CD4-positive, alpha-beta T cell (primary cell): ENCODE data around the gene TPM3. TPM values are rescaled to one million over a fixed set of nuclear protein-coding genes. Genes with fewer than 3 reads are reported as not detected.

Experiments used
- ATAC-seq: fragments of 200-7000 bp; cut with Tn5 transposase; one replicate; pipeline ENCODE4 v1.10.0; 2022; ENCODE audit warnings: mild to moderate bottlenecking; ENCODE audit not compliant: poor library complexity
- CTCF ChIA-PET: fragments of 350-600 bp; sonication (Branson Sonifier 250); formaldehyde crosslinking; loops from one replicate; lab custom pipeline; 2021; ENCODE audit warnings: antibody characterized with exemption, inconsistent platforms; lab: Charles Lee
- POLR2A ChIA-PET: fragments of 350-600 bp; sonication (Branson Sonifier 250); formaldehyde crosslinking; loops from one replicate; lab custom pipeline; 2021; ENCODE audit warnings: antibody characterized with exemption, inconsistent platforms; lab: Charles Lee
- DNase-seq, 14 experiments: peaks; one replicate each; pipeline ENCODE4 v3.0.0-alpha.2; 2013 to 2020; ENCODE audit warnings: mixed read lengths in 2 of 14
- H3K27ac ChIP-seq, 2 donors: one replicate each; pipeline versions ENCODE4 v1.5.1 to v1.7.0; 2013; ENCODE audit warnings: low read length in 2 of 2, low read depth in 1 of 2, mild to moderate bottlenecking in 1 of 2
- H3K27me3 ChIP-seq, 2 experiments: 1 replicate in 1 of 2; 2 replicates in 1 of 2; pipeline versions ENCODE4 v1.6.1 to v1.7.0; 2013; ENCODE audit warnings: low read length in 2 of 2, control low read depth in 1 of 2, mild to moderate bottlenecking in 1 of 2, moderate library complexity in 1 of 2; ENCODE audit not compliant: insufficient read depth in 2 of 2, control insufficient read depth in 1 of 2
- H3K36me3 ChIP-seq: one replicate; pipeline ENCODE4 v1.6.1; 2013; ENCODE audit warnings: low read length, control low read depth; ENCODE audit not compliant: insufficient read depth
- H3K4me1 ChIP-seq: one replicate; pipeline ENCODE4 v1.6.1; 2013; ENCODE audit warnings: low read length, control low read depth; ENCODE audit not compliant: insufficient read depth
- H3K4me3 ChIP-seq: one replicate; pipeline ENCODE4 v1.5.1; 2013; ENCODE audit warnings: mild to moderate bottlenecking, low read length, moderate library complexity
- H3K9me3 ChIP-seq, 2 experiments: 1 replicate in 1 of 2; 2 replicates in 1 of 2; pipeline versions ENCODE4 v1.6.1 to v1.7.0; 2013; ENCODE audit warnings: low read length in 2 of 2, mild to moderate bottlenecking in 2 of 2, control low read depth in 1 of 2, moderate library complexity in 1 of 2; ENCODE audit not compliant: control insufficient read depth in 1 of 2, insufficient read depth in 1 of 2
- H3K27ac Mint-ChIP-seq: one replicate; pipeline ENCODE4 v1.8.0; 2020; ENCODE audit warnings: mixed read lengths
- H3K27me3 Mint-ChIP-seq: one replicate; pipeline ENCODE4 v1.8.0; 2021; ENCODE audit warnings: mixed read lengths
- H3K36me3 Mint-ChIP-seq: one replicate; pipeline ENCODE4 v1.8.0; 2021; ENCODE audit warnings: low read depth, mixed read lengths
- H3K4me1 Mint-ChIP-seq: one replicate; pipeline ENCODE4 v1.8.0; 2021; ENCODE audit warnings: low read depth, mixed read lengths
- H3K4me3 Mint-ChIP-seq: one replicate; pipeline ENCODE4 v1.8.0; 2020; ENCODE audit warnings: mild to moderate bottlenecking, mixed read lengths
- H3K9me3 Mint-ChIP-seq: one replicate; pipeline ENCODE4 v1.8.0; 2020; ENCODE audit warnings: mixed read lengths
- intact Hi-C, 2 experiments: fragments of 100-400 bp; cut with DNase I in 1 of 2; cut with micrococcal nuclease in 1 of 2; formaldehyde crosslinking; loops; one replicate each; pipeline versions ENCODE4 v1.15.1 to v1.9.0; 2023 to 2025; cut with DNase I, micrococcal nuclease
- polyA plus RNA-seq, 2 donors: library from polyadenylated mRNA; unstranded; fragments of 120-200 nt; gene quantifications; one replicate each; pipeline ENCODE4 v1.2.1, GENCODE V29; 2013
- total RNA-seq, 174 experiments: library from RNA in 2 of 174; stranded (reverse) in 2 of 174; gene quantifications; one replicate each; pipeline ENCODE4 v1.2.3 and lab custom pipeline; 2021 to 2026
- TF ChIP-seq, protein P1 (sequence below): fragments of 200-600 bp; IDR thresholded peaks from one replicate; pipeline ENCODE4 v1.8.0; 2022; ENCODE audit warnings: antibody characterized with exemption, mild to moderate bottlenecking

The TPM3 gene
- total RNA-seq (100 to 1,000 TPM; 345 to 357 TPM), total RNA-seq (lab: John Stamatoyannopoulos, UW) (275 to 837 (median 405) reads per million in 172 experiments)
- 595 TPM for polyA plus RNA-seq (2013, experiment 1 of 2)
- 597 TPM for polyA plus RNA-seq (2013, experiment 2 of 2)

DNA sequence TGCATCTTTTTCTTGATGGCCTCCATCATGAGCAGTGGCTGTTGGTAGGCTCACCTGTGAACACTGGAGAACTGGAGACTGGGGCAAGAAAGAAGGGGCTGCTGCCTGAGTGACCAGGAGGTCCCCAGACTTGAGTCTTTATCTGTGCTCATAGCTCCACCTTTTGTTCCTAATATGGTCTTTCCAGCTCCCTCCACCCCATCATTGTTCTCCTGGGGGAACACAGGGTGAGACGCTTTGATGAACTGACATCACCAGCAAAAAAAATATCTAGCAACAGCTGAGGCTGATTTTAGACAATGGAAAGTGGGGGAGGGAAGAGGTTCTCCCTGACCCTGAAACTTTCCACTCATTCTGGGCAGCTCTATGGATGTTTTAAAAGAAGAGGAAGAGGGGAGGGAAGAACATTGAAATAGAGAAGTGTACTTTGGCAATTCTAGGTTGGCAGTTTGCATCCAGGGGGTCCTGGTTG, at the start of gene TPM3:
TPM3 (minus strand) TSS at position 111 of the 472 bp plus-strand sequence; CDS start at position 29, 82 bp downstream.
- no peaks in the 10 kb centered on the region for H3K36me3 Mint-ChIP-seq
- H3K27ac ChIP-seq: no peak within 1 kb of the TSS
- intact Hi-C loops: loop anchor here in 1 of 2 experiments (10.0 kb wide), 1 partner anchor 363 kb away; the partner anchor contains the start of gene UBE2Q1
- H3K4me3 ChIP-seq: no peak within 1 kb of the TSS
- ATAC-seq: no peak
- H3K4me1 Mint-ChIP-seq: no peaks in the 10 kb centered on the region
- H3K27ac Mint-ChIP-seq: no peak within 1 kb of the TSS
- DNase-seq: no peak
- H3K9me3 Mint-ChIP-seq: no peaks in the 10 kb centered on the region
- no peaks in the 10 kb centered on the region for H3K4me1 ChIP-seq
- peaks cover 25% of the 10 kb centered on the region for H3K27me3 Mint-ChIP-seq
- no peaks in the 10 kb centered on the region for H3K36me3 ChIP-seq
- H3K4me3 Mint-ChIP-seq: no peak within 1 kb of the TSS
- POLR2A ChIA-PET: interaction anchor here (1.1 to 1.2 kb wide), 2 partner anchors 12 to 201 kb away, joined by 3 to 5 read pairs; partner anchors contain the start of gene RPS27
- TF ChIP-seq, protein P1, sequence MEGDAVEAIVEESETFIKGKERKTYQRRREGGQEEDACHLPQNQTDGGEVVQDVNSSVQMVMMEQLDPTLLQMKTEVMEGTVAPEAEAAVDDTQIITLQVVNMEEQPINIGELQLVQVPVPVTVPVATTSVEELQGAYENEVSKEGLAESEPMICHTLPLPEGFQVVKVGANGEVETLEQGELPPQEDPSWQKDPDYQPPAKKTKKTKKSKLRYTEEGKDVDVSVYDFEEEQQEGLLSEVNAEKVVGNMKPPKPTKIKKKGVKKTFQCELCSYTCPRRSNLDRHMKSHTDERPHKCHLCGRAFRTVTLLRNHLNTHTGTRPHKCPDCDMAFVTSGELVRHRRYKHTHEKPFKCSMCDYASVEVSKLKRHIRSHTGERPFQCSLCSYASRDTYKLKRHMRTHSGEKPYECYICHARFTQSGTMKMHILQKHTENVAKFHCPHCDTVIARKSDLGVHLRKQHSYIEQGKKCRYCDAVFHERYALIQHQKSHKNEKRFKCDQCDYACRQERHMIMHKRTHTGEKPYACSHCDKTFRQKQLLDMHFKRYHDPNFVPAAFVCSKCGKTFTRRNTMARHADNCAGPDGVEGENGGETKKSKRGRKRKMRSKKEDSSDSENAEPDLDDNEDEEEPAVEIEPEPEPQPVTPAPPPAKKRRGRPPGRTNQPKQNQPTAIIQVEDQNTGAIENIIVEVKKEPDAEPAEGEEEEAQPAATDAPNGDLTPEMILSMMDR: no peak
- peaks cover 0 to 17% of the 10 kb centered on the region in 2 experiments for H3K27me3 ChIP-seq
- H3K9me3 ChIP-seq: no peaks in the 10 kb centered on the region
- CTCF ChIA-PET: interaction anchor here (0.7 kb wide), 1 partner anchor 183 kb away, joined by 3 read pairs; no protein-coding TSS in a partner anchor

GRCh38 chr1:154240294-154240833, 48.5 kb upstream of the TPM3 start:
- Mint-ChIP-seq H3K27me3 (no peaks in the 10 kb centered on the region), H3K4me1 (peaks cover 44% of the 10 kb centered on the region), H3K9me3 (no peaks in the 10 kb centered on the region), H3K27ac (peak overlapping the region; percentile 80), H3K4me3 (no peak overlapping the region), H3K36me3 (peaks cover 99% of the 10 kb centered on the region)
- POLR2A ChIA-PET: interaction anchor here (0.6 kb wide), 1 partner anchor 761 kb away, joined by 3 read pairs; no protein-coding TSS in a partner anchor
- peaks cover 92% of the 10 kb centered on the region for H3K36me3 ChIP-seq
- no peak for ATAC-seq
- intact Hi-C loops: no loop called here
- CTCF ChIA-PET: interaction anchor here (1.5 kb wide), 1 partner anchor 25 kb away, joined by 3 read pairs; no protein-coding TSS in a partner anchor
- no peaks in the 10 kb centered on the region for H3K27me3 ChIP-seq
- no peak overlapping the region for H3K4me3 ChIP-seq
- no peak for DNase-seq
- H3K9me3 ChIP-seq: no peaks in the 10 kb centered on the region
- H3K27ac ChIP-seq: no peak overlapping the region
- TF ChIP-seq, protein P1: no peak
- H3K4me1 ChIP-seq: no peaks in the 10 kb centered on the region

DNA sequence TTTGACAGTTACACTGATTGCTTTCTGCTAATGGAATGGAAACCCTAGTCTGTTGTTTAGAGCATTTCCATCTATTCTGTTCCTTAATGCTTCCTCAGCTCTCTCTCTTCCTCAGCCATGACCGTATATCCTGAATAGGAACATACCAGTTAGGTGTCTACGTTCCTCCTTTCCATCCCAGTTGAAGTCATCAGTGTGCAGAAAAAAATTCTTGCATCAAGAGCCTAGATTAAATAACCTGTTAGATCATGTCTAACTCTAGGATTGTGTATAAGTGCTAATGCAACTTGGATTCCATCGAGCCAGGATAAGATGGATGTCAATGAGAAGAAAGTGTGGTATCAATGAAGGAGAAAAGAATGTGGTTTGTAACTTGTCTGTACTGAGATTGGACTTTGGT, 47.6 kb upstream of the TPM3 start:
- Mint-ChIP-seq H3K9me3 (no peaks in the 10 kb centered on the region), H3K36me3 (peaks cover 100% of the 10 kb centered on the region), H3K27me3 (no peaks in the 10 kb centered on the region), H3K4me3 (no peak overlapping the region), H3K27ac (peak overlapping the region; percentile 80), H3K4me1 (peaks cover 44% of the 10 kb centered on the region)
- TF ChIP-seq, protein P1: no peak
- H3K9me3 ChIP-seq: no peaks in the 10 kb centered on the region
- POLR2A ChIA-PET: no interaction called here
- intact Hi-C loops: no loop called here
- no peaks in the 10 kb centered on the region for H3K4me1 ChIP-seq
- peaks cover 92% of the 10 kb centered on the region for H3K36me3 ChIP-seq
- ATAC-seq: no peak
- H3K27ac ChIP-seq: no peak overlapping the region
- CTCF ChIA-PET: no interaction called here
- no peak for DNase-seq
- no peak overlapping the region for H3K4me3 ChIP-seq
- H3K27me3 ChIP-seq: no peaks in the 10 kb centered on the region
